H9 (cell line): ENCODE measurements around the gene HOXA9. TPM values are rescaled to one million over a fixed set of nuclear protein-coding genes. Genes with fewer than 3 reads are reported as not detected.
A peak's percentile ranks its signal among the peaks of the same experiment; 100 is the strongest.

Source experiments
- DNase-seq: peaks from one replicate; pipeline ENCODE4 v3.0.0-alpha.2; 2017
- H2AFZ ChIP-seq: one replicate; pipeline ENCODE4 v1.6.1; 2013; ENCODE audit warnings: mild to moderate bottlenecking, low read length, control low read depth, moderate library complexity
- H2AK5ac ChIP-seq: 2 replicates; pipeline ENCODE4 v1.6.1; 2013; ENCODE audit warnings: low read length, control low read depth, mixed read lengths; ENCODE audit not compliant: insufficient read length
- H2BK120ac ChIP-seq: one replicate; pipeline ENCODE4 v1.6.1; 2013; ENCODE audit warnings: low read depth, mild to moderate bottlenecking, low read length, control low read depth, inconsistent platforms; ENCODE audit not compliant: poor library complexity, severe bottlenecking
- H2BK12ac ChIP-seq: 2 replicates; pipeline ENCODE4 v1.6.1; 2013; ENCODE audit warnings: low read length, control low read depth, mixed read lengths, low read depth; ENCODE audit not compliant: insufficient read length
- H2BK15ac ChIP-seq: 2 replicates; pipeline ENCODE4 v1.6.1; 2013; ENCODE audit warnings: low read depth, low read length, control low read depth
- H2BK20ac ChIP-seq: one replicate; pipeline ENCODE4 v1.6.1; 2013; ENCODE audit warnings: low read depth, mild to moderate bottlenecking, low read length, control low read depth, inconsistent platforms; ENCODE audit not compliant: poor library complexity, severe bottlenecking
- H2BK5ac ChIP-seq: 2 replicates; pipeline ENCODE4 v1.6.1; 2013; ENCODE audit warnings: low read length, control low read depth, mixed read lengths; ENCODE audit not compliant: insufficient read length
- H3K14ac ChIP-seq: 2 replicates; pipeline ENCODE4 v1.6.1; 2013; ENCODE audit warnings: low read length, control low read depth; ENCODE audit not compliant: insufficient read depth
- H3K18ac ChIP-seq: 2 replicates; pipeline ENCODE4 v1.6.1; 2013; ENCODE audit warnings: low read depth, mild to moderate bottlenecking, mixed read lengths, low read length, control low read depth; ENCODE audit not compliant: insufficient read length
- H3K23ac ChIP-seq: 2 replicates; pipeline ENCODE4 v1.6.1; 2013; ENCODE audit warnings: low read length, control low read depth, mixed read lengths, low read depth; ENCODE audit not compliant: insufficient read length
- H3K23me2 ChIP-seq: 2 replicates; pipeline ENCODE4 v1.6.1; 2013; ENCODE audit warnings: low read depth, mild to moderate bottlenecking, mixed read lengths, low read length, control low read depth; ENCODE audit not compliant: insufficient read length, poor library complexity, severe bottlenecking
- H3K27ac ChIP-seq: 2 replicates; pipeline ENCODE4 v1.5.1; 2013; ENCODE audit warnings: low read length, control low read depth, mixed read lengths, low read depth; ENCODE audit not compliant: insufficient read length
- H3K27me3 ChIP-seq: 2 replicates; pipeline ENCODE4 v1.6.1; 2013; ENCODE audit warnings: low read length, control low read depth, inconsistent platforms; ENCODE audit not compliant: insufficient read depth
- H3K4ac ChIP-seq: 2 replicates; pipeline ENCODE4 v1.6.1; 2013; ENCODE audit warnings: low read depth, mild to moderate bottlenecking, control low read depth, inconsistent platforms, low read length, moderate library complexity
- H3K4me1 ChIP-seq: 2 replicates; pipeline ENCODE4 v1.6.1; 2013; ENCODE audit warnings: low read length, control low read depth, inconsistent platforms; ENCODE audit not compliant: insufficient read depth
- H3K4me2 ChIP-seq: 2 replicates; pipeline ENCODE4 v1.6.1; 2013; ENCODE audit warnings: low read length, control low read depth, mixed read lengths; ENCODE audit not compliant: insufficient read length, insufficient read depth
- H3K56ac ChIP-seq: 2 replicates; pipeline ENCODE4 v1.6.1; 2013; ENCODE audit warnings: low read depth, mild to moderate bottlenecking, mixed read lengths, low read length, control low read depth; ENCODE audit not compliant: insufficient read length
- H3K79me1 ChIP-seq: 2 replicates; pipeline ENCODE4 v1.6.1; 2013; ENCODE audit warnings: low read depth, mild to moderate bottlenecking, moderate library complexity, low read length, control low read depth, inconsistent platforms; ENCODE audit not compliant: insufficient read depth, poor library complexity, severe bottlenecking
- H3K79me2 ChIP-seq: 2 replicates; pipeline ENCODE4 v1.6.1; 2013; ENCODE audit warnings: low read length, control low read depth, inconsistent platforms; ENCODE audit not compliant: insufficient read depth
- H3K9ac ChIP-seq: 2 replicates; pipeline ENCODE4 v1.6.1; 2013; ENCODE audit warnings: low read length, control low read depth, mixed read lengths; ENCODE audit not compliant: insufficient read length; ENCODE audit errors: extremely low read depth
- H3K9me3 ChIP-seq: one replicate; pipeline ENCODE4 v1.6.1; 2013; ENCODE audit warnings: low read depth, low read length, inconsistent platforms; ENCODE audit not compliant: control insufficient read depth
- H3T11ph ChIP-seq: one replicate; pipeline ENCODE4 v1.6.1; 2013; ENCODE audit warnings: mild to moderate bottlenecking, low read length, control low read depth, inconsistent platforms
- H4K20me1 ChIP-seq: one replicate; pipeline ENCODE4 v1.6.1; 2013; ENCODE audit not compliant: control insufficient read depth, insufficient read length, insufficient read depth
- H4K5ac ChIP-seq: 2 replicates; pipeline ENCODE4 v1.6.1; 2013; ENCODE audit warnings: low read depth, mild to moderate bottlenecking, mixed read lengths, low read length, control low read depth; ENCODE audit not compliant: insufficient read length
- H4K8ac ChIP-seq: replicated peaks from 2 replicates; pipeline ENCODE4 v1.6.1; 2013; ENCODE audit warnings: low read length, control low read depth, mixed read lengths, low read depth; ENCODE audit not compliant: insufficient read length
- H4K91ac ChIP-seq: 2 replicates; pipeline ENCODE4 v1.6.1; 2013; ENCODE audit warnings: low read depth, mild to moderate bottlenecking, moderate library complexity, mixed read lengths, low read length, control low read depth; ENCODE audit not compliant: insufficient read length
- H3K27ac Mint-ChIP-seq, 3 experiments: 2 replicates in 2 of 3; 3 replicates in 1 of 3; pipeline ENCODE4 v1.8.0; 2020 to 2021; ENCODE audit warnings: mixed read lengths in 3 of 3, mild to moderate bottlenecking in 1 of 3, moderate library complexity in 1 of 3
- H3K27me3 Mint-ChIP-seq: 2 replicates; pipeline ENCODE4 v1.8.0; 2021; ENCODE audit warnings: low read depth, mild to moderate bottlenecking, moderate library complexity, mixed read lengths
- H3K36me3 Mint-ChIP-seq, 3 experiments: 2 replicates in 2 of 3; 3 replicates in 1 of 3; pipeline ENCODE4 v1.8.0; 2020 to 2021; ENCODE audit warnings: low read depth in 3 of 3, mixed read lengths in 3 of 3; ENCODE audit not compliant: insufficient read depth in 1 of 3
- H3K4me1 Mint-ChIP-seq, 2 experiments: 2 replicates each; pipeline ENCODE4 v1.8.0; 2020; ENCODE audit warnings: mixed read lengths in 2 of 2
- H3K4me3 Mint-ChIP-seq, 2 experiments: 2 replicates in 1 of 2; 3 replicates in 1 of 2; pipeline ENCODE4 v1.8.0; 2020 to 2021; ENCODE audit warnings: mild to moderate bottlenecking in 2 of 2, mixed read lengths in 2 of 2, moderate library complexity in 1 of 2
- H3K9me3 Mint-ChIP-seq, 2 experiments: 2 replicates in 1 of 2; 3 replicates in 1 of 2; pipeline ENCODE4 v1.8.0; 2020; ENCODE audit warnings: mild to moderate bottlenecking in 2 of 2, mixed read lengths in 2 of 2, moderate library complexity in 1 of 2
- CTCF ChIP-seq: fragments of 200-600 bp; sonication (generic); conservative IDR thresholded peaks from 3 replicates; pipeline ENCODE4 v1.8.0; 2021; ENCODE audit warnings: antibody characterized with exemption, mild to moderate bottlenecking
- WGBS: extraction: QIAGEN DNeasy Blood & Tissue Kit; methylation state at CpG from one replicate; pipeline ENCODE4 v1.1.7; 2013; ENCODE audit warnings: missing lambda C conversion rate, low lambda C conversion rate, mixed read lengths; ENCODE audit not compliant: insufficient read length; ENCODE audit errors: extremely low coverage; 5-methylcytosine and 5-hydroxymethylcytosine counted together
- total RNA-seq: library from RNA; stranded (reverse); gene quantifications from 2 replicates; pipeline ENCODE4 v1.2.1, GENCODE V29; 2021

The HOXA9 gene
- total RNA-seq, 1 experiment from 2014 or later, result not detected

GRCh38 chr7:27169658-27170425, 4.5 kb upstream of the HOXA9 start:
- H4K8ac ChIP-seq, result no peak overlapping the region
- no peaks in the 10 kb centered on the region for H4K20me1 ChIP-seq
- no peaks in the 10 kb centered on the region for H3K4me1 ChIP-seq
- H3K79me2 ChIP-seq, result no peaks in the 10 kb centered on the region
- H3T11ph ChIP-seq, result no peak overlapping the region
- no peak overlapping the region for H3K4ac ChIP-seq
- WGBS, result no CpG with 5 or more reads among the region's 46 CpGs
- DNase-seq, result peak; percentile 69
- H4K91ac ChIP-seq, result no peak overlapping the region
- Mint-ChIP-seq H3K9me3 (peaks cover 6 to 28% of the 10 kb centered on the region in 2 experiments), H3K4me3 (0 out of 5 replicates have a peak overlapping the region, but pooled peaks of 1 of the 2 experiments have one; percentile 40), H3K27me3 (peaks cover 98% of the 10 kb centered on the region), H3K4me1 (peaks cover 0 to 6% of the 10 kb centered on the region in 2 experiments; a peak in 2 of 4 replicates), H3K27ac (no peak overlapping the region), H3K36me3 (no peaks in the 10 kb centered on the region; a peak in 1 of 7 replicates)
- no peak overlapping the region for H2BK12ac ChIP-seq
- H3K14ac ChIP-seq, result no peak overlapping the region
- H2AK5ac ChIP-seq, result no peak overlapping the region
- no peaks in the 10 kb centered on the region for H3K23me2 ChIP-seq
- no peak overlapping the region for H2BK20ac ChIP-seq
- peaks cover 97% of the 10 kb centered on the region for H3K27me3 ChIP-seq
- no peak overlapping the region for H4K5ac ChIP-seq
- H3K9ac ChIP-seq, result no peak overlapping the region
- no peak overlapping the region for H2AFZ ChIP-seq
- H3K79me1 ChIP-seq, result no peaks in the 10 kb centered on the region
- no peak overlapping the region for H3K56ac ChIP-seq
- TF ChIP-seq CTCF, result no peak
- no peak overlapping the region for H3K23ac ChIP-seq
- H3K4me2 ChIP-seq, result no peak overlapping the region
- H2BK5ac ChIP-seq, result no peak overlapping the region
- H3K9me3 ChIP-seq, result no peaks in the 10 kb centered on the region
- H3K27ac ChIP-seq, result no peak overlapping the region
- no peak overlapping the region for H2BK120ac ChIP-seq
- no peak overlapping the region; the same call in 1 of the 2 replicates for H2BK15ac ChIP-seq
- H3K18ac ChIP-seq, result no peak overlapping the region
